ENCODE results near the gene PTDSS2. TPM values are rescaled to one million over a fixed set of nuclear protein-coding genes. Genes with fewer than 3 reads are reported as not detected.

The PTDSS2 gene
- total and polyA plus RNA-seq, 2 of the 13 experiments (the other 11 are each of a cell fraction or from before 2014, with no cell fraction given): 21.7 to 26.4 TPM

DNA sequence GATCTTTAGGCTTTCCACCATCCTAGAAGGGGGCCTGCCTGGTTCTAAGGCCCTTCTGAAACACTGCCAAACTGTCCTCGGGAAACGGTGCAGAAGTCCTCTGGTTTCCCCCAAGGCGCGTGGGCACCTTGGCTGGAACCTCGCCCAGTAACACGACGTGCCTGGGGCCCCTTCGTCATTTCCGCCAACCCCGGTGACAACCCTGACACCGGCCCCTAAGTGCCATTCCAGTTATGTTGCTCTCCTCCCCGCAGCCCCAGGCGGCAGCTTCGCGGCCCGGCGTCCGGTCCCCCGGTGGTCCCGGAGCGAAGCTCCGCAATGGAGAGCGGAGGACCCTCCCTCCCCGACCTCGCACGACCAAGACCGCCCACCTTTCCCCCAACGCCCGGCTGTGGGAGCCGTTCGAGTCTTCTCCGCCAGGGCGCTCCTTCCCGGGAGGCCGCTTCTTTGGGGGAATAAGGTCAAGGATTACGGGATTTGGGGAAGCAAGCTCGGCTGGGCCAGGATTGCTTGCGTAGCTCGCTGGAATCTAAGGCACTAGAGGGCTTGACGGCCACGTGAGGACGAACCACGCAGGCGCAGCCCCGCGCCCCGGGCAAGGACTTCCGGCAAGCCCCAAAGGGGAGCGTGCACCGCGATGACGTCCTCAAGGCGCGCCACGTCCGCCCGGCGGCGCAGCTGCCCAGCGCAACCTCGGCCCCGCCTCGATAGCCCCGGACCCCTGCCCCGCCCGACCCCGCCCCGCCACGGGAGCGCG is 56.3 kb downstream of the PTDSS2 start (continued):
- TF ChIP-seq TCF7 (IDR thresholded peaks at IDR 0.05; ENCODE audit: low read depth) (no peak), TAF15 (IDR thresholded peaks at IDR 0.05; ENCODE audit: low read depth, low read length, poor library complexity, severe bottlenecking) (no peak), YEATS4 (CRISPR knock-in tag; IDR thresholded peaks at IDR 0.05; ENCODE audit: borderline replicate concordance) (peak; percentile 98), ZFP37 (CRISPR knock-in tag; IDR thresholded peaks at IDR 0.05; ENCODE audit: borderline replicate concordance) (0 out of 2 replicates have a peak, but pooled peaks have one; percentile 49), RORA (CRISPR knock-in tag; IDR thresholded peaks at IDR 0.05) (no peak), ZBTB42 (CRISPR knock-in tag; IDR thresholded peaks at IDR 0.05) (no peak), ZBTB7A (CRISPR knock-in tag; IDR thresholded peaks at IDR 0.05) (no peak), ZNF850 (CRISPR knock-in tag; conservative IDR thresholded peaks at IDR 0.05) (no peak), PHF8 (CRISPR knock-in tag; IDR thresholded peaks at IDR 0.05) (peak; percentile 91), IKZF4 (CRISPR knock-in tag; IDR thresholded peaks at IDR 0.05; ENCODE audit: borderline replicate concordance, low read depth, not compliant biosample characterization) (no peak), ZNF749 (CRISPR knock-in tag; IDR thresholded peaks at IDR 0.05; ENCODE audit: borderline replicate concordance) (0 out of 2 replicates have a peak, but pooled peaks have one; percentile 69), TOPORS (CRISPR knock-in tag; IDR thresholded peaks at IDR 0.05) (no peak; the same call in 1 of the 2 replicates), ZNF672 (CRISPR knock-in tag; IDR thresholded peaks at IDR 0.05) (no peak), ZNF17 (CRISPR knock-in tag; IDR thresholded peaks at IDR 0.05) (no peak), NR2F1 (CRISPR knock-in tag; IDR thresholded peaks at IDR 0.05) (no peak), NR2F6 (IDR thresholded peaks at IDR 0.05) (no peak), NR2F6 (CRISPR knock-in tag; IDR thresholded peaks at IDR 0.05) (peak; percentile 37; the same call in 1 of the 2 replicates), RARG (CRISPR knock-in tag; IDR thresholded peaks at IDR 0.05; ENCODE audit: low read depth) (no peak), FOSL1 (CRISPR knock-in tag; IDR thresholded peaks at IDR 0.05; ENCODE audit: borderline replicate concordance) (no peak), CCDC6 (CRISPR knock-in tag; IDR thresholded peaks at IDR 0.05) (peak; percentile 89; the same call in 1 of the 2 replicates)
- TF ChIP-seq, protein P1, sequence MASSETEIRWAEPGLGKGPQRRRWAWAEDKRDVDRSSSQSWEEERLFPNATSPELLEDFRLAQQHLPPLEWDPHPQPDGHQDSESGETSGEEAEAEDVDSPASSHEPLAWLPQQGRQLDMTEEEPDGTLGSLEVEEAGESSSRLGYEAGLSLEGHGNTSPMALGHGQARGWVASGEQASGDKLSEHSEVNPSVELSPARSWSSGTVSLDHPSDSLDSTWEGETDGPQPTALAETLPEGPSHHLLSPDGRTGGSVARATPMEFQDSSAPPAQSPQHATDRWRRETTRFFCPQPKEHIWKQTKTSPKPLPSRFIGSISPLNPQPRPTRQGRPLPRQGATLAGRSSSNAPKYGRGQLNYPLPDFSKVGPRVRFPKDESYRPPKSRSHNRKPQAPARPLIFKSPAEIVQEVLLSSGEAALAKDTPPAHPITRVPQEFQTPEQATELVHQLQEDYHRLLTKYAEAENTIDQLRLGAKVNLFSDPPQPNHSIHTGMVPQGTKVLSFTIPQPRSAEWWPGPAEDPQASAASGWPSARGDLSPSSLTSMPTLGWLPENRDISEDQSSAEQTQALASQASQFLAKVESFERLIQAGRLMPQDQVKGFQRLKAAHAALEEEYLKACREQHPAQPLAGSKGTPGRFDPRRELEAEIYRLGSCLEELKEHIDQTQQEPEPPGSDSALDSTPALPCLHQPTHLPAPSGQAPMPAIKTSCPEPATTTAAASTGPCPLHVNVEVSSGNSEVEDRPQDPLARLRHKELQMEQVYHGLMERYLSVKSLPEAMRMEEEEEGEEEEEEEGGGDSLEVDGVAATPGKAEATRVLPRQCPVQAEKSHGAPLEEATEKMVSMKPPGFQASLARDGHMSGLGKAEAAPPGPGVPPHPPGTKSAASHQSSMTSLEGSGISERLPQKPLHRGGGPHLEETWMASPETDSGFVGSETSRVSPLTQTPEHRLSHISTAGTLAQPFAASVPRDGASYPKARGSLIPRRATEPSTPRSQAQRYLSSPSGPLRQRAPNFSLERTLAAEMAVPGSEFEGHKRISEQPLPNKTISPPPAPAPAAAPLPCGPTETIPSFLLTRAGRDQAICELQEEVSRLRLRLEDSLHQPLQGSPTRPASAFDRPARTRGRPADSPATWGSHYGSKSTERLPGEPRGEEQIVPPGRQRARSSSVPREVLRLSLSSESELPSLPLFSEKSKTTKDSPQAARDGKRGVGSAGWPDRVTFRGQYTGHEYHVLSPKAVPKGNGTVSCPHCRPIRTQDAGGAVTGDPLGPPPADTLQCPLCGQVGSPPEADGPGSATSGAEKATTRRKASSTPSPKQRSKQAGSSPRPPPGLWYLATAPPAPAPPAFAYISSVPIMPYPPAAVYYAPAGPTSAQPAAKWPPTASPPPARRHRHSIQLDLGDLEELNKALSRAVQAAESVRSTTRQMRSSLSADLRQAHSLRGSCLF (CRISPR knock-in tag; IDR thresholded peaks at IDR 0.05; ENCODE audit: borderline replicate concordance): no peak
- TF ChIP-seq, protein P2, sequence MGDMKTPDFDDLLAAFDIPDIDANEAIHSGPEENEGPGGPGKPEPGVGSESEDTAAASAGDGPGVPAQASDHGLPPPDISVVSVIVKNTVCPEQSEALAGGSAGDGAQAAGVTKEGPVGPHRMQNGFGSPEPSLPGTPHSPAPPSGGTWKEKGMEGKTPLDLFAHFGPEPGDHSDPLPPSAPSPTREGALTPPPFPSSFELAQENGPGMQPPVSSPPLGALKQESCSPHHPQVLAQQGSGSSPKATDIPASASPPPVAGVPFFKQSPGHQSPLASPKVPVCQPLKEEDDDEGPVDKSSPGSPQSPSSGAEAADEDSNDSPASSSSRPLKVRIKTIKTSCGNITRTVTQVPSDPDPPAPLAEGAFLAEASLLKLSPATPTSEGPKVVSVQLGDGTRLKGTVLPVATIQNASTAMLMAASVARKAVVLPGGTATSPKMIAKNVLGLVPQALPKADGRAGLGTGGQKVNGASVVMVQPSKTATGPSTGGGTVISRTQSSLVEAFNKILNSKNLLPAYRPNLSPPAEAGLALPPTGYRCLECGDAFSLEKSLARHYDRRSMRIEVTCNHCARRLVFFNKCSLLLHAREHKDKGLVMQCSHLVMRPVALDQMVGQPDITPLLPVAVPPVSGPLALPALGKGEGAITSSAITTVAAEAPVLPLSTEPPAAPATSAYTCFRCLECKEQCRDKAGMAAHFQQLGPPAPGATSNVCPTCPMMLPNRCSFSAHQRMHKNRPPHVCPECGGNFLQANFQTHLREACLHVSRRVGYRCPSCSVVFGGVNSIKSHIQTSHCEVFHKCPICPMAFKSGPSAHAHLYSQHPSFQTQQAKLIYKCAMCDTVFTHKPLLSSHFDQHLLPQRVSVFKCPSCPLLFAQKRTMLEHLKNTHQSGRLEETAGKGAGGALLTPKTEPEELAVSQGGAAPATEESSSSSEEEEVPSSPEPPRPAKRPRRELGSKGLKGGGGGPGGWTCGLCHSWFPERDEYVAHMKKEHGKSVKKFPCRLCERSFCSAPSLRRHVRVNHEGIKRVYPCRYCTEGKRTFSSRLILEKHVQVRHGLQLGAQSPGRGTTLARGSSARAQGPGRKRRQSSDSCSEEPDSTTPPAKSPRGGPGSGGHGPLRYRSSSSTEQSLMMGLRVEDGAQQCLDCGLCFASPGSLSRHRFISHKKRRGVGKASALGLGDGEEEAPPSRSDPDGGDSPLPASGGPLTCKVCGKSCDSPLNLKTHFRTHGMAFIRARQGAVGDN (CRISPR knock-in tag; IDR thresholded peaks at IDR 0.05): peak; percentile 97
